ENCODE data around the gene XRCC2.

GRCh38 chr7:152624228-152624627 is 51.7 kb downstream of the XRCC2 start:
- TF ChIP-seq, protein P1, sequence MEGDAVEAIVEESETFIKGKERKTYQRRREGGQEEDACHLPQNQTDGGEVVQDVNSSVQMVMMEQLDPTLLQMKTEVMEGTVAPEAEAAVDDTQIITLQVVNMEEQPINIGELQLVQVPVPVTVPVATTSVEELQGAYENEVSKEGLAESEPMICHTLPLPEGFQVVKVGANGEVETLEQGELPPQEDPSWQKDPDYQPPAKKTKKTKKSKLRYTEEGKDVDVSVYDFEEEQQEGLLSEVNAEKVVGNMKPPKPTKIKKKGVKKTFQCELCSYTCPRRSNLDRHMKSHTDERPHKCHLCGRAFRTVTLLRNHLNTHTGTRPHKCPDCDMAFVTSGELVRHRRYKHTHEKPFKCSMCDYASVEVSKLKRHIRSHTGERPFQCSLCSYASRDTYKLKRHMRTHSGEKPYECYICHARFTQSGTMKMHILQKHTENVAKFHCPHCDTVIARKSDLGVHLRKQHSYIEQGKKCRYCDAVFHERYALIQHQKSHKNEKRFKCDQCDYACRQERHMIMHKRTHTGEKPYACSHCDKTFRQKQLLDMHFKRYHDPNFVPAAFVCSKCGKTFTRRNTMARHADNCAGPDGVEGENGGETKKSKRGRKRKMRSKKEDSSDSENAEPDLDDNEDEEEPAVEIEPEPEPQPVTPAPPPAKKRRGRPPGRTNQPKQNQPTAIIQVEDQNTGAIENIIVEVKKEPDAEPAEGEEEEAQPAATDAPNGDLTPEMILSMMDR (IDR thresholded peaks at IDR 0.05) = no peak
- TF ChIP-seq POLR2AphosphoS5 (IDR thresholded peaks at IDR 0.05) (no peak), POLR2A (IDR thresholded peaks at IDR 0.05) (no peak)

Measured in sigmoid colon (tissue), 4 donors.